IMR-90 (cell line): ENCODE measurements around the gene NMRAL1. TPM values are rescaled to one million over a fixed set of nuclear protein-coding genes. Genes with fewer than 3 reads are reported as not detected.

ENCODE experiments used
- ATAC-seq: fragments of 200-7000 bp; cut with Tn5 transposase; 2 replicates; pipeline ENCODE4 v1.9.1; 2020; ENCODE audit warnings: low read depth, mild to moderate bottlenecking, moderate library complexity
- BruUV-seq: library from RNA; stranded (reverse); fragments of 400-500 nt; replicated peaks from 2 replicates; lab custom pipeline; 2021; lab: Mats Ljungman, UMichigan
- CTCF ChIA-PET: fragments of 300-600 bp; formaldehyde crosslinking; extraction: SDS; loops from one replicate; lab custom pipeline; 2021; ENCODE audit warnings: antibody characterized with exemption; lab: Yijun Ruan, JAX
- POLR2A ChIA-PET: fragments of 300-600 bp; sonication (Branson Sonifier 250); formaldehyde crosslinking; loops from one replicate; lab custom pipeline; 2022; ENCODE audit warnings: antibody characterized with exemption; ENCODE audit not compliant: unreplicated experiment; lab: Charles Lee
- DNase-seq: peaks from one replicate; pipeline ENCODE4 v3.0.0; 2013
- H2AFZ ChIP-seq: replicated peaks from 2 replicates; pipeline ENCODE3; 2013; ENCODE audit warnings: low read length, mild to moderate bottlenecking; ENCODE audit not compliant: poor library complexity
- H2AK5ac ChIP-seq: 2 replicates; pipeline ENCODE4 v1.6.1; 2013; ENCODE audit warnings: low read depth, low read length, inconsistent platforms
- H2AK9ac ChIP-seq: replicated peaks from 2 replicates; pipeline ENCODE3; 2013; ENCODE audit warnings: mild to moderate bottlenecking, low read depth, low read length, moderate library complexity; ENCODE audit not compliant: poor library complexity
- H2BK120ac ChIP-seq: 2 replicates; pipeline ENCODE4 v1.6.1; 2013; ENCODE audit warnings: low read depth, low read length, inconsistent platforms
- H2BK15ac ChIP-seq: 3 replicates; pipeline ENCODE4 v1.6.1; 2013; ENCODE audit warnings: low read depth, low read length, inconsistent platforms
- H2BK20ac ChIP-seq: 2 replicates; pipeline ENCODE4 v1.6.1; 2013; ENCODE audit warnings: low read depth, mild to moderate bottlenecking, inconsistent platforms, low read length, moderate library complexity
- H2BK5ac ChIP-seq: 2 replicates; pipeline ENCODE4 v1.6.1; 2013; ENCODE audit warnings: mild to moderate bottlenecking, low read depth, low read length, inconsistent platforms; ENCODE audit not compliant: poor library complexity, severe bottlenecking
- H3K14ac ChIP-seq: replicated peaks from 2 replicates; pipeline ENCODE4 v1.6.1; 2013; ENCODE audit warnings: low read depth, low read length, inconsistent platforms
- H3K18ac ChIP-seq: 2 replicates; pipeline ENCODE4 v1.6.1; 2013; ENCODE audit warnings: low read depth, low read length, control low read depth
- H3K23ac ChIP-seq: 2 replicates; pipeline ENCODE4 v1.6.1; 2013; ENCODE audit warnings: low read depth, low read length, inconsistent platforms
- H3K27ac ChIP-seq: 2 replicates; pipeline ENCODE4 v1.5.1; 2013; ENCODE audit warnings: mild to moderate bottlenecking, control low read depth, low read length; ENCODE audit not compliant: insufficient read depth
- H3K27me3 ChIP-seq: 2 replicates; pipeline ENCODE4 v1.6.1; 2013; ENCODE audit warnings: low read length; ENCODE audit not compliant: control insufficient read depth, insufficient read depth
- H3K36me3 ChIP-seq: 2 replicates; pipeline ENCODE4 v1.6.1; 2013; ENCODE audit warnings: low read length, mixed read lengths; ENCODE audit not compliant: control insufficient read depth, insufficient read depth
- H3K4ac ChIP-seq: 2 replicates; pipeline ENCODE4 v1.6.1; 2013; ENCODE audit warnings: low read depth, low read length, inconsistent platforms
- H3K4me1 ChIP-seq: 2 replicates; pipeline ENCODE4 v1.6.1; 2013; ENCODE audit warnings: low read length, mixed read lengths; ENCODE audit not compliant: control insufficient read depth, insufficient read depth
- H3K4me2 ChIP-seq: 2 replicates; pipeline ENCODE4 v1.6.1; 2013; ENCODE audit warnings: low read depth, mild to moderate bottlenecking, control low read depth, low read length, moderate library complexity
- H3K4me3 ChIP-seq: 2 replicates; pipeline ENCODE4 v1.5.1; 2013; ENCODE audit warnings: low read depth, mild to moderate bottlenecking, control low read depth, low read length, moderate library complexity; ENCODE audit not compliant: insufficient read depth
- H3K56ac ChIP-seq: 2 replicates; pipeline ENCODE4 v1.6.1; 2013; ENCODE audit warnings: low read length, inconsistent platforms; ENCODE audit not compliant: insufficient read depth; ENCODE audit errors: extremely low read depth
- H3K79me1 ChIP-seq, 2 experiments: 2 replicates each; pipeline ENCODE4 v1.6.1; 2013; ENCODE audit warnings: low read length in 2 of 2, inconsistent platforms in 1 of 2, low read depth in 1 of 2
- H3K9ac ChIP-seq: 2 replicates; pipeline ENCODE4 v1.6.1; 2013; ENCODE audit warnings: low read depth, low read length, control low read depth
- H3K9me1 ChIP-seq: 2 replicates; pipeline ENCODE4 v1.6.1; 2013; ENCODE audit warnings: low read length, inconsistent platforms; ENCODE audit not compliant: insufficient read depth
- H3K9me3 ChIP-seq: 2 replicates; pipeline ENCODE4 v1.6.1; 2013; ENCODE audit warnings: low read length; ENCODE audit not compliant: control insufficient read depth, insufficient read depth
- H4K20me1 ChIP-seq: 2 replicates; pipeline ENCODE4 v1.6.1; 2013; ENCODE audit warnings: low read length, inconsistent platforms; ENCODE audit not compliant: insufficient read depth
- H4K5ac ChIP-seq: 2 replicates; pipeline ENCODE4 v1.6.1; 2013; ENCODE audit warnings: mild to moderate bottlenecking, low read depth, low read length, control low read depth
- H4K8ac ChIP-seq, 2 experiments: 2 replicates each; pipeline ENCODE4 v1.6.1; 2013; ENCODE audit warnings: low read depth in 2 of 2, low read length in 2 of 2, control low read depth in 1 of 2, inconsistent platforms in 1 of 2
- H4K91ac ChIP-seq: 2 replicates; pipeline ENCODE4 v1.6.1; 2013; ENCODE audit warnings: low read depth, low read length, inconsistent platforms; ENCODE audit not compliant: insufficient read depth
- BHLHE40 ChIP-seq: fragments of 150-350 bp; IDR thresholded peaks from 2 replicates; pipeline ENCODE4 v1.6.1; 2016; ENCODE audit warnings: mild to moderate bottlenecking, low read depth, low read length
- CEBPB ChIP-seq: IDR thresholded peaks from 2 replicates; pipeline ENCODE4 v1.6.1; 2012; ENCODE audit warnings: low read depth, low read length, improper control_type of control experiment
- CHD1 ChIP-seq: IDR thresholded peaks from 2 replicates; pipeline ENCODE4 v1.6.1; 2012; ENCODE audit warnings: low read depth, low read length, improper control_type of control experiment
- FOS ChIP-seq: fragments of 150-350 bp; IDR thresholded peaks from 2 replicates; pipeline ENCODE4 v1.6.1; 2016; ENCODE audit warnings: low read depth, low read length
- MAFK ChIP-seq: IDR thresholded peaks from 2 replicates; pipeline ENCODE4 v1.6.1; 2012; ENCODE audit warnings: low read depth, low read length, improper control_type of control experiment
- MAZ ChIP-seq: IDR thresholded peaks from 2 replicates; pipeline ENCODE4 v1.6.1; 2012; ENCODE audit warnings: low read depth, mild to moderate bottlenecking, low read length, improper control_type of control experiment, moderate library complexity, borderline replicate concordance
- MXI1 ChIP-seq: IDR thresholded peaks from 2 replicates; pipeline ENCODE4 v1.6.1; 2012; ENCODE audit warnings: low read depth, mild to moderate bottlenecking, low read length, moderate library complexity, borderline replicate concordance
- POLR2A ChIP-seq: IDR thresholded peaks from 2 replicates; pipeline ENCODE4 v1.6.1; 2012; ENCODE audit warnings: mild to moderate bottlenecking, low read depth, low read length
- RAD21 ChIP-seq: IDR thresholded peaks from 2 replicates; pipeline ENCODE4 v1.6.1; 2012; ENCODE audit warnings: low read length, improper control_type of control experiment
- RCOR1 ChIP-seq: IDR thresholded peaks from 2 replicates; pipeline ENCODE4 v1.6.1; 2012; ENCODE audit warnings: mild to moderate bottlenecking, low read length, improper control_type of control experiment; ENCODE audit not compliant: insufficient replicate concordance
- RFX5 ChIP-seq: IDR thresholded peaks from 2 replicates; pipeline ENCODE4 v1.8.0; 2012; ENCODE audit warnings: low read depth, mild to moderate bottlenecking, low read length, moderate library complexity
- WGBS, 2 experiments: methylation state at CpG; one replicate each; pipeline versions ENCODE4 v1.1.5 to v1.1.7; 2013; ENCODE audit warnings: missing lambda C conversion rate in 2 of 2; ENCODE audit not compliant: insufficient read length in 1 of 2; ENCODE audit errors: extremely low coverage in 2 of 2; 5-methylcytosine and 5-hydroxymethylcytosine counted together
- dilution Hi-C: fragments of 300-500 bp; cut with HindIII; formaldehyde crosslinking; loops from one replicate; pipeline ENCODE4 v1.14.3; 2018; ENCODE audit warnings: low sequenced_read_pairs; ENCODE audit not compliant: unreplicated experiment
- in situ Hi-C: fragments of 300-500 bp; cut with MboI; formaldehyde crosslinking; loops from 3 replicates; pipeline ENCODE4 v1.14.3; 2019; ENCODE audit warnings: low sequenced_read_pairs, inconsistent platforms, mixed read lengths
- intact Hi-C: fragments of 100-400 bp; cut with micrococcal nuclease; formaldehyde crosslinking; loops from 2 replicates; pipeline ENCODE4 v1.10.0; 2022
- polyA plus RNA-seq, 3 experiments: library from polyadenylated mRNA; depleted of rRNA; stranded (reverse); fragments of >200 nt; gene quantifications; 2 replicates each; pipeline ENCODE4 v1.2.3, GENCODE V29; 2012; ENCODE audit warnings: low replicate concordance in 1 of 3
- total RNA-seq: library from RNA; depleted of rRNA; stranded (reverse); fragments of >200 nt; gene quantifications from 2 replicates; pipeline ENCODE4 v1.2.3, GENCODE V29; 2012
- TF ChIP-seq, protein P1 (sequence below): fragments of 150-350 bp; IDR thresholded peaks from 2 replicates; pipeline ENCODE4 v1.6.1; 2017; ENCODE audit warnings: mild to moderate bottlenecking, antibody characterized with exemption, low read length, low read depth
- TF ChIP-seq, protein P2 (sequence below): fragments of 150-350 bp; IDR thresholded peaks from 2 replicates; pipeline ENCODE4 v1.6.1; 2016; ENCODE audit warnings: low read depth, mild to moderate bottlenecking, low read length, moderate library complexity, borderline replicate concordance

NMRAL1 gene
- total and polyA plus RNA-seq, 2 of the 4 experiments (the other 2 are of a cell fraction): 48.6 to 67.6 TPM

DNA sequence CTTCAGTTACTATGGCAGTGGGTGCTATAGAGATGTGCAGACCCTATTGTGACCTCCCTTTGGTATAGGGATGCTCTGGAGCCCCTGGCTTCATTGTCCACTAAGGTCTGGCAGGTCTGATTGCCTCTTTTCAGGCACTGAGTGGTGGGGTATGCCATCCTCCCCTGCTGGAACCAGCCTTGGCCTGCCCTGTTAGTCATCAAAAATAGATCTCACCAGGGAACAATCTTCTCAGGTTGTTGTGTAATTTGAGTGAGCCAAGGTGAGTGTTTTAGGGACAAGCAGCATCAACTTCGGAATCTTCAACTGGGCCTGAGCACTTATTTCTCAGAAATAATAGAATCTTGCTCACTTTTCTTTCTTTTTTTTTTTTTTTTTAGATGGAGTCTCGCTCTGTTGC is 21.3 kb upstream of the NMRAL1 start:
- H3K27me3 ChIP-seq: no peaks in the 10 kb centered on the region
- H2BK15ac ChIP-seq: peak overlapping the region; percentile 59; the same call in 1 of the 3 replicates
- BruUV-seq: no TSS peak
- H3K36me3 ChIP-seq: no peaks in the 10 kb centered on the region; the same call in 1 of the 2 replicates
- H3K14ac ChIP-seq: peak overlapping the region; percentile 88
- H3K4me2 ChIP-seq: no peak overlapping the region
- H3K9me3 ChIP-seq: no peaks in the 10 kb centered on the region
- peak overlapping the region; percentile 95 for H2BK5ac ChIP-seq
- H3K56ac ChIP-seq: peak overlapping the region; percentile 35; the same call in 1 of the 2 replicates
- ChIA-PET CTCF (interaction anchor here (1.0 kb wide), 1 partner anchor 20 kb away, joined by 4 read pairs; the partner anchor contains the start of gene HMOX2), POLR2A (no interaction called here)
- no peak for DNase-seq
- intact Hi-C loops: no loop called here
- peaks cover 25% of the 10 kb centered on the region for H3K9me1 ChIP-seq
- peak overlapping the region; percentile 79 for H4K91ac ChIP-seq
- no peak for TF ChIP-seq CEBPB
- TF ChIP-seq, protein P1, sequence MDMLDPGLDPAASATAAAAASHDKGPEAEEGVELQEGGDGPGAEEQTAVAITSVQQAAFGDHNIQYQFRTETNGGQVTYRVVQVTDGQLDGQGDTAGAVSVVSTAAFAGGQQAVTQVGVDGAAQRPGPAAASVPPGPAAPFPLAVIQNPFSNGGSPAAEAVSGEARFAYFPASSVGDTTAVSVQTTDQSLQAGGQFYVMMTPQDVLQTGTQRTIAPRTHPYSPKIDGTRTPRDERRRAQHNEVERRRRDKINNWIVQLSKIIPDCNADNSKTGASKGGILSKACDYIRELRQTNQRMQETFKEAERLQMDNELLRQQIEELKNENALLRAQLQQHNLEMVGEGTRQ: no peak
- no peak for TF ChIP-seq RCOR1
- no peak for TF ChIP-seq CHD1
- no peak for TF ChIP-seq BHLHE40
- no peak for TF ChIP-seq RAD21
- TF ChIP-seq MXI1: no peak
- no peak for TF ChIP-seq RFX5
- no peak for TF ChIP-seq MAFK
- no peak for TF ChIP-seq MAZ
- TF ChIP-seq, protein P2, sequence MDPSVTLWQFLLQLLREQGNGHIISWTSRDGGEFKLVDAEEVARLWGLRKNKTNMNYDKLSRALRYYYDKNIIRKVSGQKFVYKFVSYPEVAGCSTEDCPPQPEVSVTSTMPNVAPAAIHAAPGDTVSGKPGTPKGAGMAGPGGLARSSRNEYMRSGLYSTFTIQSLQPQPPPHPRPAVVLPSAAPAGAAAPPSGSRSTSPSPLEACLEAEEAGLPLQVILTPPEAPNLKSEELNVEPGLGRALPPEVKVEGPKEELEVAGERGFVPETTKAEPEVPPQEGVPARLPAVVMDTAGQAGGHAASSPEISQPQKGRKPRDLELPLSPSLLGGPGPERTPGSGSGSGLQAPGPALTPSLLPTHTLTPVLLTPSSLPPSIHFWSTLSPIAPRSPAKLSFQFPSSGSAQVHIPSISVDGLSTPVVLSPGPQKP: no peak
- TF ChIP-seq FOS: no peak
- no peak for TF ChIP-seq POLR2A
- H3K9ac ChIP-seq: no peak overlapping the region
- peak overlapping the region; percentile 32 to 80 for H4K8ac ChIP-seq
- peak overlapping the region; percentile 55 for H3K27ac ChIP-seq
- peak overlapping the region; percentile 79; the same call in 1 of the 2 replicates for H3K23ac ChIP-seq
- H3K18ac ChIP-seq: peak overlapping the region; percentile 45; the same call in 1 of the 2 replicates
- peak overlapping the region; percentile 39; the same call in 1 of the 2 replicates for H4K5ac ChIP-seq
- in situ Hi-C loops: no loop called here
- H2AK5ac ChIP-seq: peak overlapping the region; percentile 96
- peak overlapping the region; percentile 95 for H2BK20ac ChIP-seq
- peaks cover 8% of the 10 kb centered on the region; the same call in 1 of the 2 replicates for H4K20me1 ChIP-seq
- WGBS, 2 experiments: no CpG with 5 or more reads among the region's 2 CpGs
- no peak overlapping the region for H2AFZ ChIP-seq
- H3K4me1 ChIP-seq: peaks cover 22% of the 10 kb centered on the region
- ATAC-seq: no peak
- dilution Hi-C loops: no loop called here
- peak overlapping the region; percentile 53 for H2AK9ac ChIP-seq
- peak overlapping the region; percentile 90 for H3K4ac ChIP-seq
- H3K4me3 ChIP-seq: no peak overlapping the region
- peaks cover 34 to 90% of the 10 kb centered on the region in 2 experiments; a peak in 3 of 4 replicates for H3K79me1 ChIP-seq
- H2BK120ac ChIP-seq: peak overlapping the region; percentile 89
